H1 (cell line): ENCODE results near the gene TRIP11. TPM values are rescaled to one million over a fixed set of nuclear protein-coding genes. Genes with fewer than 3 reads are reported as not detected.
"Not testable (repeated sequence)": the region's sequence is repeated elsewhere in the genome, so short reads cannot be mapped to it uniquely, and the experiment has no call there.

Experiments
- CTCF ChIA-PET: fragments of 300-600 bp; sonication (Branson Sonifier 250); formaldehyde crosslinking; loops from one replicate; lab custom pipeline; 2021; ENCODE audit not compliant: partially characterized antibody; lab: Charles Lee
- POLR2A ChIA-PET: fragments of 300-600 bp; sonication (Branson Sonifier 250); formaldehyde crosslinking; loops from one replicate; lab custom pipeline; 2021; ENCODE audit warnings: inconsistent platforms; ENCODE audit not compliant: partially characterized antibody; lab: Charles Lee
- DNase-seq, 2 experiments: peaks; one replicate each; pipeline versions ENCODE4 v3.0.0 to v3.0.0-alpha.2; 2010 to 2022; ENCODE audit warnings: low spot score in 2 of 2, low read depth in 1 of 2, mixed read lengths in 1 of 2
- FAIRE-seq: peaks from 2 replicates; lab custom pipeline; 2011; peaks lifted over from hg19 to GRCh38; lab: Jason Lieb, UNC
- H2AFZ ChIP-seq: 2 replicates; pipeline ENCODE4 v1.8.1; 2012; ENCODE audit warnings: low read length, inconsistent platforms
- H2AK5ac ChIP-seq: 2 replicates; pipeline ENCODE4 v1.6.1; 2013; ENCODE audit warnings: low read depth, low read length
- H2BK120ac ChIP-seq: replicated peaks from 2 replicates; pipeline ENCODE3; 2013; ENCODE audit warnings: low read depth, low read length, inconsistent platforms
- H2BK12ac ChIP-seq: 2 replicates; pipeline ENCODE4 v1.6.1; 2013; ENCODE audit warnings: low read depth, low read length
- H2BK15ac ChIP-seq: 2 replicates; pipeline ENCODE4 v1.6.1; 2013; ENCODE audit warnings: low read length
- H2BK20ac ChIP-seq: 2 replicates; pipeline ENCODE4 v1.6.1; 2013; ENCODE audit warnings: low read length
- H2BK5ac ChIP-seq: 2 replicates; pipeline ENCODE4 v1.6.1; 2013; ENCODE audit warnings: low read depth, low read length
- H3K14ac ChIP-seq: 2 replicates; pipeline ENCODE4 v1.6.1; 2013; ENCODE audit warnings: inconsistent platforms; ENCODE audit not compliant: insufficient read length
- H3K18ac ChIP-seq: 2 replicates; pipeline ENCODE4 v1.6.1; 2013; ENCODE audit warnings: low read length; ENCODE audit errors: extremely low read depth
- H3K23ac ChIP-seq: 2 replicates; pipeline ENCODE4 v1.6.1; 2013; ENCODE audit warnings: inconsistent platforms; ENCODE audit not compliant: insufficient read length
- H3K23me2 ChIP-seq: 2 replicates; pipeline ENCODE4 v1.6.1; 2013; ENCODE audit warnings: low read depth, low read length
- H3K27ac ChIP-seq: 2 replicates; pipeline ENCODE4 v1.6.1; 2011; ENCODE audit warnings: low read depth, low read length, inconsistent platforms
- H3K27me3 ChIP-seq, 4 experiments: replicated peaks in 1 of 4; 1 replicate in 1 of 4; 2 replicates in 3 of 4; pipeline versions ENCODE4 v1.6.1 to v1.8.1; 2011 to 2013; ENCODE audit warnings: low read length in 3 of 4, mild to moderate bottlenecking in 3 of 4, inconsistent platforms in 2 of 4, mixed read lengths in 2 of 4, moderate library complexity in 1 of 4; ENCODE audit not compliant: control insufficient read depth in 3 of 4, insufficient read depth in 3 of 4; ENCODE audit errors: extremely low read depth in 1 of 4
- H3K36me3 ChIP-seq, 4 experiments: 2 replicates each; pipeline versions ENCODE4 v1.6.1 to v1.8.1; 2011 to 2013; ENCODE audit warnings: mild to moderate bottlenecking in 4 of 4, low read length in 3 of 4, moderate library complexity in 2 of 4, control low read depth in 1 of 4, inconsistent platforms in 1 of 4; ENCODE audit not compliant: insufficient read depth in 4 of 4, control insufficient read depth in 2 of 4
- H3K4ac ChIP-seq: replicated peaks from 2 replicates; pipeline ENCODE3; 2013; ENCODE audit warnings: low read length, low read depth, mixed read lengths, inconsistent platforms; ENCODE audit not compliant: insufficient read length
- H3K4me1 ChIP-seq, 4 experiments: replicated peaks in 1 of 4; 1 replicate in 1 of 4; 2 replicates in 3 of 4; pipeline versions ENCODE4 v1.6.1 to v1.8.1; 2011 to 2013; ENCODE audit warnings: low read length in 3 of 4, inconsistent platforms in 2 of 4, mixed read lengths in 1 of 4; ENCODE audit not compliant: insufficient read depth in 4 of 4, control insufficient read depth in 3 of 4
- H3K4me2 ChIP-seq, 2 experiments: 2 replicates each; pipeline versions ENCODE4 v1.6.1 to v1.8.1; 2011 to 2013; ENCODE audit warnings: low read depth in 2 of 2, low read length in 2 of 2, control low read depth in 1 of 2, inconsistent platforms in 1 of 2, mild to moderate bottlenecking in 1 of 2; ENCODE audit not compliant: insufficient read depth in 1 of 2
- H3K4me3 ChIP-seq, 4 experiments: fragments of 200-600, 300-600 bp in 1 of 4; sonication (generic), shearing (Covaris generic), sonication (Bioruptor Twin) in 1 of 4; 2 replicates each; pipeline versions ENCODE4 v1.5.1 to v1.8.1; 2011 to 2016; ENCODE audit warnings: low read length in 4 of 4, low read depth in 3 of 4, control low read depth in 2 of 4, inconsistent platforms in 2 of 4, mild to moderate bottlenecking in 2 of 4, mixed read lengths in 1 of 4, moderate library complexity in 1 of 4; ENCODE audit not compliant: insufficient read depth in 2 of 4; ENCODE audit errors: extremely low read depth in 1 of 4
- H3K56ac ChIP-seq: replicated peaks from 2 replicates; pipeline ENCODE3; 2013; ENCODE audit warnings: low read depth, mild to moderate bottlenecking, mixed read lengths, low read length, inconsistent platforms; ENCODE audit not compliant: insufficient read length
- H3K79me1 ChIP-seq: 2 replicates; pipeline ENCODE4 v1.6.1; 2013; ENCODE audit warnings: low read depth, low read length, control low read depth
- H3K79me2 ChIP-seq, 2 experiments: 2 replicates each; pipeline versions ENCODE4 v1.6.1 to v1.8.1; 2012 to 2013; ENCODE audit warnings: low read length in 2 of 2, mild to moderate bottlenecking in 2 of 2, inconsistent platforms in 1 of 2; ENCODE audit not compliant: insufficient read depth in 2 of 2, control insufficient read depth in 1 of 2
- H3K9ac ChIP-seq, 4 experiments: replicated peaks in 1 of 4; 1 replicate in 1 of 4; 2 replicates in 3 of 4; pipeline versions ENCODE4 v1.6.1 to v1.8.1; 2011 to 2013; ENCODE audit warnings: low read depth in 3 of 4, low read length in 3 of 4, control low read depth in 2 of 4, mild to moderate bottlenecking in 2 of 4, moderate library complexity in 2 of 4, inconsistent platforms in 1 of 4; ENCODE audit errors: extremely low read depth in 1 of 4
- H3K9me3 ChIP-seq, 2 experiments: 2 replicates each; pipeline versions ENCODE4 v1.6.1 to v1.8.1; 2012 to 2013; ENCODE audit warnings: mild to moderate bottlenecking in 2 of 2, moderate library complexity in 2 of 2, control low read depth in 1 of 2, inconsistent platforms in 1 of 2, low read depth in 1 of 2, low read length in 1 of 2, mixed read lengths in 1 of 2; ENCODE audit not compliant: insufficient read depth in 2 of 2
- H4K20me1 ChIP-seq, 2 experiments: replicated peaks in 1 of 2; 2 replicates each; pipeline versions ENCODE3 to v1.8.1; 2011 to 2013; ENCODE audit warnings: inconsistent platforms in 2 of 2, low read length in 2 of 2, mild to moderate bottlenecking in 1 of 2; ENCODE audit not compliant: insufficient read depth in 2 of 2, control insufficient read depth in 1 of 2
- H4K5ac ChIP-seq: 2 replicates; pipeline ENCODE4 v1.6.1; 2013; ENCODE audit warnings: low read length, low read depth, mixed read lengths, inconsistent platforms; ENCODE audit not compliant: insufficient read length
- H4K8ac ChIP-seq: 2 replicates; pipeline ENCODE4 v1.8.0; 2013; ENCODE audit warnings: mild to moderate bottlenecking, moderate library complexity, low read length, inconsistent platforms; ENCODE audit not compliant: insufficient read depth; ENCODE audit errors: extremely low read depth
- H4K91ac ChIP-seq: replicated peaks from 2 replicates; pipeline ENCODE3; 2013; ENCODE audit warnings: low read length, mixed read lengths, inconsistent platforms; ENCODE audit not compliant: insufficient read length
- WGBS, 2 experiments: shearing (Covaris generic) in 1 of 2; methylation state at CpG; one replicate each; pipeline versions ENCODE4 v1.1.6 to v1.1.7; 2013 to 2015; ENCODE audit warnings: low lambda C conversion rate in 2 of 2, mixed read lengths in 2 of 2, inconsistent platforms in 1 of 2, low coverage in 1 of 2, missing lambda C conversion rate in 1 of 2; ENCODE audit not compliant: insufficient replicate concordance in 2 of 2, insufficient coverage in 1 of 2, insufficient read length in 1 of 2; ENCODE audit errors: extremely low coverage in 1 of 2, missing lambda C conversion rate in 1 of 2; 5-methylcytosine and 5-hydroxymethylcytosine counted together
- polyA plus RNA-seq, 7 experiments: library from polyadenylated mRNA; depleted of rRNA in 3 of 7; stranded (reverse) in 5 of 7; unstranded in 2 of 7; fragments of >200 nt in 5 of 7; fragments of 200-250 nt in 2 of 7; gene quantifications; 1 replicate in 5 of 7; 2 replicates in 1 of 7; 4 replicates in 1 of 7; pipeline versions ENCODE4 v1.2.1 to v1.2.3, GENCODE V29; 2011 to 2013; ENCODE audit warnings: missing spikeins in 2 of 7, mixed read lengths in 2 of 7
- total RNA-seq: library from RNA; stranded (reverse); fragmentation: NEBNext Ultra II Directional; extraction: Animal tissue kit (Norgen Biotek cat#: 25700); gene quantifications from 2 replicates; pipeline ENCODE4 v1.2.1, GENCODE V29; 2021

Gene TRIP11
- total and polyA plus RNA-seq, 2 of the 8 experiments (the other 6 are each of a cell fraction or from before 2014, with no cell fraction given), result 3.3 to 30.4 TPM

DNA sequence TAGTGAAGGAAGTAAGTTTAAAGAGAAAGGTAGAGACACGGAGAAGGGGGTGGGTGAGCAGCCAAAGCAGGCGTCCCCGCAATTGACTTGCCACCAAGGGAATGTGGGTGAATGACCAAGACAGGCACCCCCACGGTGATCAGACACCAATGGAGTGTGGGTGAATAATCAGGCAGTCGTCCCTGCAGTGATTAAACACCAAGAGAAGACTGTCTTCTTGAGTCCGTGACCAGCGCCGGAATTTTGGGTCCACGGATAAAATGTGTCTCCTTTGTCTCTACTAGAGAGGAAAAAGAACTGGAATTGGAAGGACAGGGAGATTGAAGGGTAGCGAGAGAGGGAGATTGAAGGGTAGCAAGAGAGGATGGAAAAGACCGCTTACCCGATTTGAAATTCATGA is 9.4 kb upstream of the TRIP11 start:
- CTCF ChIA-PET, H3K4me3 ChIP-seq, H2BK120ac ChIP-seq, H4K91ac ChIP-seq, H3K27ac ChIP-seq, H3K56ac ChIP-seq, H3K9ac ChIP-seq, H3K4ac ChIP-seq, DNase-seq, H4K20me1 ChIP-seq, H3K23ac ChIP-seq, H2BK20ac ChIP-seq, H4K5ac ChIP-seq, H2AK5ac ChIP-seq, H2BK15ac ChIP-seq, H3K14ac ChIP-seq, H3K79me1 ChIP-seq, H2BK5ac ChIP-seq, H2BK12ac ChIP-seq, FAIRE-seq, H4K8ac ChIP-seq, H3K23me2 ChIP-seq, H3K4me2 ChIP-seq, H3K27me3 ChIP-seq, H3K4me1 ChIP-seq, H3K36me3 ChIP-seq, H3K79me2 ChIP-seq, H3K18ac ChIP-seq, H3K9me3 ChIP-seq, H2AFZ ChIP-seq: not testable (repeated sequence)
- POLR2A ChIA-PET, result interaction anchor here (1.5 kb wide), 1 partner anchor 9 kb away, joined by 9 read pairs; the partner anchor contains the start of gene TRIP11
- WGBS, 2 experiments, result 92% methylated on average over 12 of the region's 12 CpGs; no CpG with 5 or more reads in 1 of the 2 experiments
